Right renal cortex interstitium (tissue), 3 donors: ENCODE results near the gene USP17L5. TPM values are rescaled to one million over a fixed set of nuclear protein-coding genes. Genes with fewer than 3 reads are reported as not detected.
A peak's percentile ranks its signal among the peaks of the same experiment; 100 is the strongest.
"Not testable (repeated sequence)": the region's sequence is repeated elsewhere in the genome, so short reads cannot be mapped to it uniquely, and the experiment has no call there.

Experiments used
- DNase-seq, 3 donors: peaks; one replicate each; pipeline ENCODE4 v3.0.0-alpha.2; 2013; ENCODE audit warnings: low read depth in 3 of 3, low spot score in 2 of 3
- polyA plus RNA-seq, 3 donors: library from polyadenylated mRNA; unstranded; fragments of 120-200 nt; gene quantifications; one replicate each; pipeline ENCODE4 v1.2.1, GENCODE V29; 2013; ENCODE audit not compliant: insufficient read length in 3 of 3

Gene USP17L5
- polyA plus RNA-seq, result not detected

DNA sequence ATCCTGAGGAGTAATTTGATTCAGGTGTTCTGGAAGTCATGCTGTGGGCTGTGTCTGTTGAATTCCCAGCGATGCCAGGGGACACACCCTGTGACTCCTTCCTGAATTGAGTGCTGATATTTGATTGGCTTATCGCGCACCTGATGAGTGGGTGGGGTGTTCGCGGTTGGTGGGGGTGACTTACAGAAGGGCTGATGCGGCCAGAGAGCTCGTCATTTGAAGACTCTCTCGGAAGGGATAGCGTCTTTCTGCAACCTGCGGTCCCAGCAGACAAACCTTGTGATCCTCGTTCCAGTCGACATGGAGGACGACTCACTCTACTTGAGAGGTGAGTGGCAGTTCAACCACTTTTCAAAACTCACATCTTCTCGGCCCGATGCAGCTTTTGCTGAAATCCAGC, at the start of gene USP17L5:
Gene USP17L5, plus strand, starts transcription at position 301 of the 400 bp plus-strand sequence. Its CDS starts 0 bp downstream, at position 301.
- not testable (repeated sequence) for DNase-seq

DNA sequence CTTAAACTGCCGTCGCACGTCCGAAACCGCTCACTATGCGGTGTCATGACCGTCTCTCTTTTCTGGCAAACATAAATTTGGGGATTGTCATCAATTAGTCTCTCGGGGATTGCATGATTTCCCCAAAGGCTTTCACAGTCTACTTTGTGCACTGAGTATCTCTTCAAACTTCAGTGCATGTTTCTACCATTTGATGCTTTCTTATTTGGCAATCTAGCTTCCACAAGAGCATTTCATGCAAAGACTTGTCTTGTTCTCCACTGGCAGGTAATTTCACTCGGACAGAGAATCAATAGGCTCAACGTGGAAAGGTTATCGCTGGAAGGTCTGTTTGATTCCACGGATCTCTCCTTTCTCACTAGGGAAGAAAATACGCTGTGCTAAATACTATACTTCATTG, 15.0 kb upstream of the USP17L5 start:
- DNase-seq, result not testable (repeated sequence)

DNA sequence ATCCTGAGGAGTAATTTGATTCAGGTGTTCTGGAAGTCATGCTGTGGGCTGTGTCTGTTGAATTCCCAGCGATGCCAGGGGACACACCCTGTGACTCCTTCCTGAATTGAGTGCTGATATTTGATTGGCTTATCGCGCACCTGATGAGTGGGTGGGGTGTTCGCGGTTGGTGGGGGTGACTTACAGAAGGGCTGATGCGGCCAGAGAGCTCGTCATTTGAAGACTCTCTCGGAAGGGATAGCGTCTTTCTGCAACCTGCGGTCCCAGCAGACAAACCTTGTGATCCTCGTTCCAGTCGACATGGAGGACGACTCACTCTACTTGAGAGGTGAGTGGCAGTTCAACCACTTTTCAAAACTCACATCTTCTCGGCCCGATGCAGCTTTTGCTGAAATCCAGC, 14.3 kb upstream of the USP17L5 start, which contains the start of gene USP17L24:
Gene USP17L24, plus strand, starts transcription at position 301 of the 400 bp plus-strand sequence. Its CDS starts 0 bp downstream, at position 301.
- DNase-seq, result not testable (repeated sequence)

DNA sequence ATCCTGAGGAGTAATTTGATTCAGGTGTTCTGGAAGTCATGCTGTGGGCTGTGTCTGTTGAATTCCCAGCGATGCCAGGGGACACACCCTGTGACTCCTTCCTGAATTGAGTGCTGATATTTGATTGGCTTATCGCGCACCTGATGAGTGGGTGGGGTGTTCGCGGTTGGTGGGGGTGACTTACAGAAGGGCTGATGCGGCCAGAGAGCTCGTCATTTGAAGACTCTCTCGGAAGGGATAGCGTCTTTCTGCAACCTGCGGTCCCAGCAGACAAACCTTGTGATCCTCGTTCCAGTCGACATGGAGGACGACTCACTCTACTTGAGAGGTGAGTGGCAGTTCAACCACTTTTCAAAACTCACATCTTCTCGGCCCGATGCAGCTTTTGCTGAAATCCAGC, 9.6 kb upstream of the USP17L5 start, which contains the start of gene USP17L25:
Gene USP17L25, plus strand, starts transcription at position 301 of the 400 bp plus-strand sequence. Its CDS starts 0 bp downstream, at position 301.
- DNase-seq, result not testable (repeated sequence)

GRCh38 chr4:9334358-9334757, 4.8 kb upstream of the USP17L5 start, which contains the start of gene USP17L26:
TSS of gene USP17L26 (plus strand) at chr4:9334658. CDS start at chr4:9334658, 0 bp downstream.
- not testable (repeated sequence) for DNase-seq

- not testable (repeated sequence) for DNase-seq
Measured at GRCh38 chr4:9343848-9344247, 4.6 kb downstream of the USP17L5 start, which contains the start of gene USP17L27. TSS of gene USP17L27 (plus strand) at chr4:9344148. CDS start at chr4:9344148, 0 bp downstream.

DNA sequence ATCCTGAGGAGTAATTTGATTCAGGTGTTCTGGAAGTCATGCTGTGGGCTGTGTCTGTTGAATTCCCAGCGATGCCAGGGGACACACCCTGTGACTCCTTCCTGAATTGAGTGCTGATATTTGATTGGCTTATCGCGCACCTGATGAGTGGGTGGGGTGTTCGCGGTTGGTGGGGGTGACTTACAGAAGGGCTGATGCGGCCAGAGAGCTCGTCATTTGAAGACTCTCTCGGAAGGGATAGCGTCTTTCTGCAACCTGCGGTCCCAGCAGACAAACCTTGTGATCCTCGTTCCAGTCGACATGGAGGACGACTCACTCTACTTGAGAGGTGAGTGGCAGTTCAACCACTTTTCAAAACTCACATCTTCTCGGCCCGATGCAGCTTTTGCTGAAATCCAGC, 9.4 kb downstream of the USP17L5 start, which contains the start of gene USP17L28:
Gene USP17L28, plus strand, starts transcription at position 301 of the 400 bp plus-strand sequence. Its CDS starts 0 bp downstream, at position 301.
- DNase-seq, result not testable (repeated sequence)

- DNase-seq, result not testable (repeated sequence)
Measured at GRCh38 chr4:9350866-9351265, 11.7 kb downstream of the USP17L5 start.

- not testable (repeated sequence) for DNase-seq
Measured at GRCh38 chr4:9353338-9353737, 14.1 kb downstream of the USP17L5 start, which contains the start of gene USP17L29. TSS of gene USP17L29 (plus strand) at chr4:9353638. CDS start at chr4:9353638, 0 bp downstream.

GRCh38 chr4:9362829-9363228, 23.6 kb downstream of the USP17L5 start, which contains the start of gene USP17L30:
TSS of gene USP17L30 (plus strand) at chr4:9363129. CDS start at chr4:9363129, 0 bp downstream.
- DNase-seq, result not testable (repeated sequence)

- DNase-seq, result not testable (repeated sequence)
Measured at GRCh38 chr4:9379881-9380280, 40.7 kb downstream of the USP17L5 start.

DNA sequence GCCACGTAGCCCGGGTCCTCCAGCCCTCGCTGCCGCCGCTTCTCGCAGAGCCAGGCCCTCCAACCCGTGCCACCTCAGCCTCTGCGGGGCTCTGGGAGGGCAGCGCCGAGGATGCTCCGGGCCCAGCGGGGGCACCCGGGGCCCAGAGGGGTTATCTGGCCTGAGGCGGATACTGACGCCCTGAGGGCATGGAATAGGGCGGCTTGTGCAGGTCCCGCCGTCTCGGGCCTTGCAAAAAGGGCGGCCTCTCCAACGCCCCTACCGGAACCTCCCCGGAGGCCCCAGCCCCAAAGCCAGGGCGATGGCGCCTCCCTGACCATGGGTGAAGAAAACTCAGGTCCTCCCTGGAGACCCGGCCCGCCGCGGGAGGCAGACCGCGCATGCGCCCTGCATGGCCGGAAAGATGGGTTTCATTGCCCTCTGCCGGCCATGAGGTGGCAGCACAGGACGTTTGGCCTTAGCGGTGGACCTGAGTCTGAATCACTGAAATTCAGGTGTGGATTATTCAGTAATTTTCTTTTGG, 41.9 kb downstream of the USP17L5 start:
- peak in 2 of 3 donors; percentile 3 to 12 for DNase-seq

DNA sequence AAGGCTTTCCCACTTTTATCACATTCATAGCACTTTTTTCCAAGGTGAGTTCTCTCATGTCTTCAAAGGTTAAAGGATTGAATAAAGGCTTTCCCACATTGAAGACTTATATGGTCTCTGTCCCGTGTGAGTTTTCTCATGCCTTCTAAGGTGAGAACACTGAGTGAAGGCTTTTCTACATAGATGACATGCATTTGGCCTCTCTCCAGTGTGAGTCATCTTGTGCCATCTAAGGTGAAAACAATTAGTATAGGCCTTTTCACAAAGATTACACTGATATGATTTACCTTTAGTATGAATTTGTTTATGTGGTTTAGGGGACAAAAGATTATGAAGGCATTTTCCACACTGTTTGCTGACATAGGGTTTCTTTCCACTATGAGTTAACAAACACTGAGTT, 44.9 kb downstream of the USP17L5 start:
- DNase-seq, result no peak

- DNase-seq, result not testable (repeated sequence)
Measured at GRCh38 chr4:9389001-9389400, 49.8 kb downstream of the USP17L5 start.

Other genes with a start within 250 kb of the USP17L5 start
- gene FAM90A26, start 169.0 kb upstream of the USP17L5 start, polyA plus RNA-seq, result not detected
- gene USP17L10, start 128.7 kb upstream of the USP17L5 start, polyA plus RNA-seq, result not detected
- not detected for gene USP17L11, start 124.0 kb upstream of the USP17L5 start, polyA plus RNA-seq
- gene USP17L12, start 119.3 kb upstream of the USP17L5 start, polyA plus RNA-seq, result not detected
- not detected for gene USP17L13, start 114.5 kb upstream of the USP17L5 start, polyA plus RNA-seq
- gene USP17L15, start 105.0 kb upstream of the USP17L5 start, polyA plus RNA-seq, result not detected
- gene USP17L17, start 95.5 kb upstream of the USP17L5 start, polyA plus RNA-seq, result not detected
- not detected for gene USP17L18, start 90.8 kb upstream of the USP17L5 start, polyA plus RNA-seq
- gene USP17L19, start 86.0 kb upstream of the USP17L5 start, polyA plus RNA-seq, result not detected
- gene USP17L20, start 81.3 kb upstream of the USP17L5 start, polyA plus RNA-seq, result not detected
- gene USP17L21, start 76.5 kb upstream of the USP17L5 start, polyA plus RNA-seq, result not detected
- not detected for gene USP17L22, start 71.8 kb upstream of the USP17L5 start, polyA plus RNA-seq
- gene USP17L24, start 14.2 kb upstream of the USP17L5 start, polyA plus RNA-seq, result not detected
- not detected for gene USP17L25, start 9.5 kb upstream of the USP17L5 start, polyA plus RNA-seq
- not detected for gene USP17L26, start 4.7 kb upstream of the USP17L5 start, polyA plus RNA-seq
- not detected for gene USP17L27, start 4.7 kb downstream of the USP17L5 start, polyA plus RNA-seq
- gene USP17L28, start 9.5 kb downstream of the USP17L5 start, polyA plus RNA-seq, result not detected
- not detected for gene USP17L29, start 14.2 kb downstream of the USP17L5 start, polyA plus RNA-seq
- not detected for gene USP17L30, start 23.7 kb downstream of the USP17L5 start, polyA plus RNA-seq
- not detected for gene DEFB131A, start 105.0 kb downstream of the USP17L5 start, polyA plus RNA-seq